NCI-H460 (cell line): Measurements from ENCODE around the gene IRX4. TPM values are rescaled to one million over a fixed set of nuclear protein-coding genes. Genes with fewer than 3 reads are reported as not detected.

Experiments used
- DNase-seq: peaks from one replicate; pipeline ENCODE4 v3.0.0-alpha.2; 2016; ENCODE audit warnings: low read depth; ENCODE audit errors: extremely low read depth
- total RNA-seq: library from RNA; depleted of rRNA; stranded (reverse); fragments of >200 nt; shearing (Covaris generic); gene quantifications from 2 replicates; pipeline ENCODE4 v1.2.3, GENCODE V29; 2014

Gene IRX4
- total RNA-seq, 1 experiment from 2014 or later: 0.79 TPM

GRCh38 chr5:1915316-1915715, 32.6 kb upstream of the IRX4 start:
- no peak for DNase-seq

DNA sequence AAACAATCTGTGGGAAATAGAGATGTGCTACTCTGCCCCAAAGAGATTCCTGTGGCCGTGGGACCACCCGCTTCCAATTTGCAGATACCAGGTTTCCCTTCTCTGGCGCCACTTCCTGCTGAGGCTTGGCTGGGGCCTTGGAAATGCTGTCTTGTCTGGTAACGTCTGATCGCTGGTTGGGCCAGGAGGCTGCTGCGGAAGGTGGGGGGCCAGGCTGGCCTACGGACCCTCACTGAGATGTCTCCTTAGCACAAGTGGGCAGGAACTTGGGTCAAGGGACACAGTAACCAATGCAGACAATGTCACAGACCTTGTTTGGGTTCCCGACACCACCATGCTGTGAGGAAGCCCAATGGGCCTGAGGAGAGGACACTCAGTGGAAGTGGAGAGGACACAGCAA, 31.7 kb upstream of the IRX4 start:
- DNase-seq: no peak

- no peak for DNase-seq
Observed at GRCh38 chr5:1913578-1913977, 30.9 kb upstream of the IRX4 start.

- DNase-seq: no peak
Observed at GRCh38 chr5:1912951-1913565, 30.3 kb upstream of the IRX4 start.

DNA sequence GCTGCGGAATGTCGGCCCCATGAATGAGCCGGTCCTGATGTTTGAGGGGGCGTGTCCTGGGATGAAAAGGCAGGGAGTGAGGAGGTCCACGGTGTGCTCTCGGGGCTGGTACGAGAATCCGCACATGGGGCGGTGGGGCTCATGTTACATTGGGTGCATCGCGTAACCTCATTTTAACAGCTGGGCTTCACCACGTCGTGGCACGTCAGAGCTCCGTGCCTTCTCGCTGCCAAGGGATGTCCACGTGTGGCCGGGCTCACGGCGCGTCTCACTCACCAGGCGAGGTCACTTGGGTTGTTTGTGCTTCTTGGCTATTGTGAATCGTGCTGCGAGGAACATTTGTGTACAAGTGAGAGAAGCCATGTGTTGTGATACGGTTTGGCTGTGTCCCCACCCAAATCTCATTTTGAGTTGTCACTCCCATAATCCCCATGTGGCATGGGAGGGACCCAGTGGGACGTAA, 29.1 kb upstream of the IRX4 start:
- DNase-seq: no peak

DNA sequence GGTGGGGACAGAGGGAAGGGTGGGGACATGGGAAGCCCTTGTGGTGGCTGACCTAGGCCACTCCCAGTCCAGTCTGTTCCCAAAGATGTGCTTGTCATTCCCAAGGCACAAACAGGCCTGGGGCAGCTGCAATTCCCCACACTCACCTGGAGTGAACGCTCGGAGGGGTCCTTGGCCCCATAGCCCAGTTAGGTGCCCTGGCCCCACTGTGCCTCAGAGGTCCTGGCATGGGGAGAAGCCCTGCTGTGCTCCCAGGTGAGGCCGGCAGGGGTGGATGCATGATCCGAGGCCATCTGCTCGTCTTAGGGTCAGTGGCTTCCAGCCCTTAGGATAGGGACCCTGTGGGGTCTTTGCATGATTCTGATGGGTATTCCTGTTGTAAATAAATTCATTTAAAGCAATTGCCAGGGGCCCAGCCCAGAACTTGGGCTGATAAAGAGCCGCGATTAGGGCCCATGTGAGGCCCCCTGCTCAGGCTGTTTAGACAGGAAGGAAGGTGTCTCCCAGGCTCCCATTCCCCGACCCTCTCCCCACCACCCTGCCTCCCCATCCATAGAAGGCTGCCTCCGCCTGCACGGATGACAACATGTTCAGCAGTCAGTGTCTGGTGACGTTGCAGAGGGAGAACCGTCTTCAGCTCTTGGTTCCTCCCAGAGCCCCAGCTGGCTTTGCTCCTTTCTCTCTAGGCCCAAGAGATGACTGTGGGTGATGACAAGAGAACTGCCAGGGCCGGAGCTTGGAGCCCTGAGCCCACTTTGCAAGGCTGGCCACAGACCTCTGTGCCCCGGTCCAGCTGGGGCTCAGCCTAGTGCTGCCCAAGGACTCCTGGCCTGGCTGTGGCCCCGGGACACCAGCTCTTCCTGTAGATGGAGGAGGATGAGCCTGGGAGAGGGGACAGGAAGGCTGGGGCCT, 28.4 kb upstream of the IRX4 start:
- DNase-seq: no peak

GRCh38 chr5:1910081-1910760, 27.5 kb upstream of the IRX4 start:
- no peak for DNase-seq

DNA sequence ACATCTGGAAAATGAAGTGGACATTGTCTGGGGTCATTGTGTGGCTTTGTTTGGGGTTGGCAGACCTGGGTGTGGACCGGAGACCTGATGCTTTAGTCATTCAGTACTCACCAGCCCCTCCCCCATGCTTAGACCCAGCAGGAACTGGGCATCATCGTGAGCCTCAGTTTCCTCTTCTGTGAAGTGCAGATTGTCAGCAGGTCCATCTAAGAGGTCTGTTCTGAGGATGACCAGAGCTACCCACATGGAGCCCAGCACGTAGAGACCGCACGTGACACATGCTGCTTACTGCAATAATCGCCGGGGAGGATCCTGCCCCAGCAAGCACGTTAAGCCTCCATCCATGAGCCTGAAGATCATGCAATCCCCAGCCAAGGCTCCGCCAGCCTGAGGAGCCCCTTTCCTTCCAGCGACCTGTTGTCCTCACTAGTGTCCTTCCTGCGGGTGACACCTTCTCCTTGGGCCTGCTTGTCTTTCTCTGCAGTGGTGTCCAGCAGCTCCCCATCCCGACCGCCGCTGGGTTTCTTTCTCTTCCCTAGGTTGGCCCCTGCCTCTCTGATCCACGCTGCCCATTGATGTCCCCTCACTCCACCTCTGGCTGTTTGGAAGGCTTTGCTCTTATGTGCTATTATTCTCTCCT, 26.7 kb upstream of the IRX4 start:
- no peak for DNase-seq

GRCh38 chr5:1908931-1909330, 26.2 kb upstream of the IRX4 start:
- DNase-seq: no peak

DNA sequence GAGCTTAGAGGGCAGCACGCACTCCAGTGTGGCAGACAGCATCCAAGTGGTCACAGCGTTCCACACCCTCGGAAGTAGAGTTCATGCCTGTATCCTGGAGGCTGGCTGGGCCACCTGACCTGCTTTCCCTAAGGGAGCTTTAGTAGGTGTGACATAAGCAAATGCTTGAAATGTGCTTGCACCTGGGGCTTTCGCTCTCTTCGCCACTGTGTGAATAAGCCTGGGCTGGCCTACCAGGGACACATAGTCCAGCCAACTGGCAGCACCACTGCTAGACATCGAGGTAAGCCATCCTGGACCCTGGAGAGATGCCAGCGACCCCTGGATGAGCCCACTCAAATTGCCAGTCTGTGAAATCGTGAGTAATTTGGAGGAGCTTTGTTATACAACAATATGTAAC, 24.9 kb upstream of the IRX4 start:
- DNase-seq: no peak

- DNase-seq: no peak
Observed at GRCh38 chr5:1905108-1905507, 22.4 kb upstream of the IRX4 start.

GRCh38 chr5:1901983-1902382, 19.3 kb upstream of the IRX4 start:
- no peak for DNase-seq

DNA sequence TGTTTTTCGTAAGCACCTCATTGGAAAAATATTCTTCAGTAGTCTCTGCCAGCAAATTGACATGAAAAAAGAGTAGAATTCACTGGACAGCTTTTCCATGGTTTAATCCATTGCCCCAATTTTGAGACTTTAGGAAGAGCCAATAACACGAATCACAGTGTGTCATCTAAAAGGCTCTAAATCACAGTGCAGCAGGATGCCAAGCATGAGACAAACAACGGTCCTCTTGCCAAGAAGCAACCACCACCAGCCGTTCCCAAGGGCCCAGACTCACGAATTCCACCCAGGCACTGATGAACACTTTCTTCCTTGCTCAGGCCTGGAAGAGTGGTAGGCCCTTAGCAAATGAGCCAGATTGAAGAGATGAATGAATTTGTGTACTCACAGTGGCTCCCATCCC, 18.3 kb upstream of the IRX4 start:
- no peak for DNase-seq

DNA sequence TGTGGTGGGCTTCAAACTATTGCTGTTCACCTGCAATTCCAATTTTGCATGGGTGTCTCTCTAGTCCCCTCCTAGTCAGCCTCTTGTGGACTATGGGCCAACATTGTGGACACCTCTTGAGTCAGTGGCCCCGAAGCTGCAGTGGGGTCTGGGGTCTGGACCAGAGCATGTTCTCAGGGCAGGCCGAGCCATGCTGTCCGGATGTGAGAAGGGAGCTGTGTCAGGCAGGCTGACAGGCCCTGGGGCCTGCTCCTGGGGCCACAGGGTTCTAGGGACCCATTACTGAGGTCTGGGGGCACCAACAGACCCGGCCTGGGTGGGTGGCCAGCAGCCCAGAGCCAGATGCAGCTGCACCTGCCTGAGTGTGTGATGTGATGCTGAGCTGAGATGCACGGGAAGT, 16.5 kb upstream of the IRX4 start:
- DNase-seq: no peak

DNA sequence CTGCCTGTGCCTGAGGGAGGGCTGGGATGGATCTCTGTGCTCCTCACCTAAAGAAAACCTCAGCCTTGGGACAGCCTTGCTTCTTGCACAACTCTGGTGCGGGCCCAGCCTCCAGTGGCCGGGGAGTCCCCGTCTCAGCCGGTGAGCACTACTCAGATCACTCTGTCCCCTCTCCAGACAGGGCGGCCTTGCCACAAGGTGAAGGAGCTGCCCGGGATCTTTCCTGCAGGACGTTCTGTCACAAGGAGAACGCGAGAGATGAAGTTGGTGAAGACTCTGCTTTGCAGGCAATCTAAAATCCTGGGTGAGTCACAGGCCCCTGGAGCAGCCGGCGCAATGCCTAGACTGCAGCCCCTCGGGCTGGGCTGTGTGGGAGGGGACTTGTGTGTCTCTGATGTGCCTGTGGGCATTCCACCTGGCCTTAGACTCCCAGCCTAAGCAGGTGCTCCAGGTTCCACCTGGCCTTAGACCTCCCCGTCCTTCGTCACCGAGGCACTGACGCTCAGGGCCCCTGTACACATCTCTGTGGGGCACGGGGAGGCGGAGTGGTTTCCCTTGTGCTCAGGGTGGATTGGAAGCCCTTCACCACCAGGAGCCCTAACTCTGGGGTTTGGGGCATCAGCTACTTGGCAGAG, 15.2 kb upstream of the IRX4 start:
- no peak for DNase-seq

GRCh38 chr5:1897386-1897785, 14.7 kb upstream of the IRX4 start:
- no peak for DNase-seq

DNA sequence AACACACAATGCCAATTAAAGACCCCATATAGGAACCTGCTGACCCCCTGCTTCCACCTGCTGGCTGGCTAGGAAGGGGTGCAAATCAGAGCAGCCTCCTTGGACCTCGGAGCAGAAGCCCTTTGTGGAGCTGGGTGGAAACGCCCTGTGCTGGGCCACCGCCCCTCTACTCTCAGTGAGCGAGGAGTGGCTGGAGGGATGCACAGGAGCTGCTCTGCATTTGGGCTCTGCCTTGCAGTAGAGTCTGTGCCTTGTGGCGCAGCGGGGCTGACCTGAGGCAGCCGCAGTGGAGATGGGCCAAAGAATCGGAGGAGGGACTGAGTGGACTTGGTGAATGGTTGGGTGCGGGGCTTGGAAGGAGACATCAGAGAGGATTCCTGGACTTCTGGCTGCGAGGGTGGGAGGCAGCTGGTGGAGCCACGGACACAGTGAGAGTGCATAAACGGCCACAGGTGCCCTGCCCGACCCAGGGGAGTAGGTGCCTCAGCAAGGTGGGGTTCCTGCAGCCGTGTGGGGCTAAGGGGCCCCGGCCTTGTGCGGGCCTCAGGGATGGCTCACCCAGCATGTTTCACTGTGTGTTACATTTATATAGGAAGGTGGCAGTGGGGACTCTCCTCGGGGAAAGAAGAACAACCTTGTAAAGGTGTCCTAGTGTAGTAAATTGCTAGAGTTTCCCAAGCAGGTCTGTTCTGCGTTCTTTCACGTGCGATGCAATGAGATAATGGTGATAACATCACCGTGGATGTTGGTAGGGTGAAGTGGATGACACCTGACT, 14.1 kb upstream of the IRX4 start:
- no peak for DNase-seq

GRCh38 chr5:1895739-1896420, 13.2 kb upstream of the IRX4 start:
- no peak for DNase-seq

- no peak for DNase-seq
Observed at GRCh38 chr5:1894243-1894642, 11.5 kb upstream of the IRX4 start.
